Dendritic cell treated with granulocyte-macrophage colony-stimulating factor and Interleukin-4, amounts not matched to agents 40 ng/mL and 50 ng/mL, for 4 days (primary cell): Measurements from ENCODE around the gene ALOX15.
"Not testable (repeated sequence)": the region's sequence is repeated elsewhere in the genome, so short reads cannot be mapped to it uniquely, and the experiment has no call there.

Experiments
- H3K27ac Mint-ChIP-seq: one replicate; pipeline ENCODE4 v1.8.0; 2022; ENCODE audit warnings: mild to moderate bottlenecking, mixed read lengths
- H3K27me3 Mint-ChIP-seq: one replicate; pipeline ENCODE4 v1.8.0; 2022; ENCODE audit warnings: mild to moderate bottlenecking, mixed read lengths
- H3K36me3 Mint-ChIP-seq: one replicate; pipeline ENCODE4 v1.8.0; 2022; ENCODE audit warnings: low read depth, mixed read lengths
- H3K4me1 Mint-ChIP-seq: one replicate; pipeline ENCODE4 v1.8.0; 2022; ENCODE audit warnings: low read depth, mixed read lengths
- H3K4me3 Mint-ChIP-seq: one replicate; pipeline ENCODE4 v1.8.0; 2022; ENCODE audit warnings: mild to moderate bottlenecking, moderate library complexity, mixed read lengths
- H3K9me3 Mint-ChIP-seq: one replicate; pipeline ENCODE4 v1.8.0; 2022; ENCODE audit warnings: mixed read lengths
- intact Hi-C: fragments of 100-400 bp; cut with micrococcal nuclease; formaldehyde crosslinking; loops from one replicate; pipeline ENCODE4 v1.15.0; 2022

The ALOX15 gene, protein sequence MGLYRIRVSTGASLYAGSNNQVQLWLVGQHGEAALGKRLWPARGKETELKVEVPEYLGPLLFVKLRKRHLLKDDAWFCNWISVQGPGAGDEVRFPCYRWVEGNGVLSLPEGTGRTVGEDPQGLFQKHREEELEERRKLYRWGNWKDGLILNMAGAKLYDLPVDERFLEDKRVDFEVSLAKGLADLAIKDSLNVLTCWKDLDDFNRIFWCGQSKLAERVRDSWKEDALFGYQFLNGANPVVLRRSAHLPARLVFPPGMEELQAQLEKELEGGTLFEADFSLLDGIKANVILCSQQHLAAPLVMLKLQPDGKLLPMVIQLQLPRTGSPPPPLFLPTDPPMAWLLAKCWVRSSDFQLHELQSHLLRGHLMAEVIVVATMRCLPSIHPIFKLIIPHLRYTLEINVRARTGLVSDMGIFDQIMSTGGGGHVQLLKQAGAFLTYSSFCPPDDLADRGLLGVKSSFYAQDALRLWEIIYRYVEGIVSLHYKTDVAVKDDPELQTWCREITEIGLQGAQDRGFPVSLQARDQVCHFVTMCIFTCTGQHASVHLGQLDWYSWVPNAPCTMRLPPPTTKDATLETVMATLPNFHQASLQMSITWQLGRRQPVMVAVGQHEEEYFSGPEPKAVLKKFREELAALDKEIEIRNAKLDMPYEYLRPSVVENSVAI

DNA sequence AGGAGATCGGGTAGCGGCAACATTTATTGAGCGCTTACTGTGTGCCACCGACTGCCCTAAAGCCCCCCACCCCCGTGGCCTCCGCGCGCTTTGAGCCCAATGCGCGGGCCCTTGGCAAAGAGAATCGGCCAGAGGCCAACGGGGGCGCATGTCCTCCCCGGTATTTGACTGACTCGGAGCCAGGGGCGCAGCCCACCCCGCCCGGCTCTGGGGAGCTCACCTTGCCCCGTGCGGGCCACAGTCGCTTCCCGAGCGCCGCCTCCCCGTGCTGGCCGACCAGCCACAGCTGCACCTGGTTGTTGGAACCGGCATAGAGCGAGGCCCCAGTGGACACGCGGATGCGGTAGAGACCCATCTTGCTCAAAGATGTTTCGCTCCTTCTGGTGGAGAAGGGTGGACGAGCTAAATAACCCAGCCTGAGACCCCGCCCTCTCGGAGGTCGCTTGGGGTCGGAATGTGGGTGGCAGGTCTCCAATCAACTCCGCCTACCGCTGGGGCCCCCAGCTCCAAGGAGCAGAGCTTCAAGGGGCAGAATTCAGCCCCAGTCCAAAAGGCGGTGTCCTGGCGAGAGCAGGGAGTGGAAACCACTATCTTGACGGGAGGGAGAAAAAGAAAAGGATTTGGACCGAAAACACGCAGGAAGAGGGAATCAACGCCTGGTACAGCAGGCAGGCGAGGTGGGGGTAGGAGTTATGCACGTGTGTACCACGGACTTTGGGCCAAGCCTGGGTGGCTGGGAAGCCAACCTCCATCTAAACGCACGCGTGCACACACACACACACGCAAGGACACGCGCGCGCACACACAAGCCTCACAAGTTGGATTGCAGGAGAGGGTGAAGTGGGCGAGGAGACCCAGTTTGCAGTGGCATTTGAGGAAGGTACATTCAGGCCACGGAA, at the start of gene ALOX15:
Gene ALOX15, minus strand, starts transcription at position 382 of the 899 bp plus-strand sequence. Its CDS starts 27 bp downstream, at position 355.
- Mint-ChIP-seq H3K27ac (peak within 1 kb of the TSS; percentile 92), H3K9me3 (no peaks in the 10 kb centered on the region), H3K4me3 (peak within 1 kb of the TSS; percentile 87), H3K27me3 (no peaks in the 10 kb centered on the region), H3K36me3 (peaks cover 57% of the 10 kb centered on the region), H3K4me1 (peaks cover 75% of the 10 kb centered on the region)
- intact Hi-C loops, result no loop called here

DNA sequence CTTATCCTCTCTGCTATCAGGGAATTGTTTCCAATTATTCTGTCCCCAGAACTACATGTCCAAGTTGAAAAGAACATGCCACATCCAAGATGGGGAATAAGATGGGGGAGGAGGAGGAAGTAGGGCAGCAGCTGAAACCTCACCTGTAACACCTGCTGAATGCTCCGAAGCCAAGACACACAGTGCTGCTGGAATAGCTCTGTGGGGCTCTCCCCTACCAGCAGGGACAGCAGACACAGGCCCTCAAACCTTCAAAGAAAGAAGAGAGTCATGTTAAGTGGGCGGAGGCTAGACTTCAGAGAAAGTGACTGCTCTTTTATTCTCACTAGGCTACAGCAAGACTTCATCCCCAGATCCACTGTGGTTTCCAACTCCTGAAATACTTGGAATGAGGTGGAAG, 49.3 kb upstream of the ALOX15 start:
- Mint-ChIP-seq H3K9me3 (no peaks in the 10 kb centered on the region), H3K36me3 (peaks cover 63% of the 10 kb centered on the region), H3K27ac (peak overlapping the region; percentile 66), H3K27me3 (no peaks in the 10 kb centered on the region), H3K4me3 (peak overlapping the region; percentile 44), H3K4me1 (peaks cover 67% of the 10 kb centered on the region)
- intact Hi-C loops, result loop anchor here (1.0 kb wide), 1 partner anchor 10 kb away; no protein-coding TSS in a partner anchor

DNA sequence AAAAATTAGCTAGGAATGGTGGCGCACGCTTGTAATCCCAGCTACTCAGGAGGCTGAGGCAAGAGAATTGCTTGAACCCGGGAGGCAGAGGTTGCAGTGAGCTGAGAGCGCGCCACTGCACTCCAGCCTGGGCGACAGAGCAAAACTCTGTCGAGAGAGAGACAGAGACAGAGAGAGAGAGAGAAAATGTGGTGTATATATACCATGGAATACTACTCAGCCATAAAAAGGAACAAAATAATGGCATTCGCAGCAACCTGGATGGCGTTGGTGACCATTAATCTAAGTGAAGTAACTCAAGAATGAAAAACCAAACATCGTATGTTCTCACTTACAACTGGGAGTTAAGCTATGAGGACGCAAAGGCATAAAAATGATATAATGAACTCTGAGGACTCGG, 48.4 kb upstream of the ALOX15 start:
- H3K4me3 Mint-ChIP-seq, H3K27ac Mint-ChIP-seq, H3K9me3 Mint-ChIP-seq, H3K27me3 Mint-ChIP-seq, intact Hi-C loops: not testable (repeated sequence)
- Mint-ChIP-seq H3K4me1 (peaks cover 73% of the 10 kb centered on the region), H3K36me3 (peaks cover 71% of the 10 kb centered on the region)

DNA sequence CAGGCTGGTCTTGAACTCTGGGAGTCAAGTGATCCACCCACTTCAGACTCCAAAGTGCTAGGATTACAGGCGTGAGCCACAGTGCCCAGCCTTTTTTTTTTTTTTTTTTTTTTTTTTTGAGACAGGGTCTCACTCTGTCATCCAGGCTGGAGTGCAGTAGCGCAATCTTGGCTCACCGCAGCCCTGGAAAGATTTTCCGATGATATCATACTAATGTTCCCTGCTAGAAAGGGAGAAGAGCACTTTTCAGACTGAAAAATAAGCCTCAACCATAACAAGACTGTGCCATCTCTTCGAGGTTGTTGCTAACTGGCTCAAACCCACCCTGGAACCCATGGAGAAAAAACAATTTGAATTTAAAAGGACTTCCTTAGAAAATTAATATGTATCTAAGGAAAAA, 42.3 kb upstream of the ALOX15 start:
- H3K4me1 Mint-ChIP-seq, result peaks cover 81% of the 10 kb centered on the region
- peaks cover 92% of the 10 kb centered on the region for H3K36me3 Mint-ChIP-seq
- H3K27ac Mint-ChIP-seq, H3K9me3 Mint-ChIP-seq, H3K4me3 Mint-ChIP-seq, H3K27me3 Mint-ChIP-seq: not testable (repeated sequence)
- intact Hi-C loops, result loop anchor here (5.0 kb wide), 1 partner anchor 36 kb away; no protein-coding TSS in a partner anchor

DNA sequence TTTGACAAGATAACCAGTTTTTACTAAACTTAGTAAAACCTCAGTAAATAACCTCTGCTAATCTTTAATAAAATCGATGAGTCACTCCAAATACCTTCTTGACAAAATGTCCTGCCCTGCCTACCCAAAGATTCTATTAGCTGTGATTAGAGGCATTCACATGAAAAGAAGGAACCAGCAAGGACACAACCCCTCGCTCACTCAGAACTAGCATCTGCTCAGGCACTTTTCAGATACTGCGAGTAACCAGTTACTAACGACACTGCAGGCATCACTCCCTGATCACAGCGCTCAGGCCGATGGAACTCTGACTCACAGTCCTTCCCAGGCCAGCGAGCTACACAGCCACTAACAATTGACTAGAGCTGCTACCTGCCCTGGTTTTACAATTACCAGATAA, 38.2 kb upstream of the ALOX15 start:
- no peaks in the 10 kb centered on the region for H3K27me3 Mint-ChIP-seq
- no peaks in the 10 kb centered on the region for H3K9me3 Mint-ChIP-seq
- intact Hi-C loops, result loop anchor here (1.0 to 5.0 kb wide), 3 partner anchors 12 to 32 kb away; no protein-coding TSS in a partner anchor
- H3K36me3 Mint-ChIP-seq, result peaks cover 88% of the 10 kb centered on the region
- H3K4me3 Mint-ChIP-seq, result peak overlapping the region; percentile 59
- H3K27ac Mint-ChIP-seq, result peak overlapping the region; percentile 91
- peaks cover 90% of the 10 kb centered on the region for H3K4me1 Mint-ChIP-seq

DNA sequence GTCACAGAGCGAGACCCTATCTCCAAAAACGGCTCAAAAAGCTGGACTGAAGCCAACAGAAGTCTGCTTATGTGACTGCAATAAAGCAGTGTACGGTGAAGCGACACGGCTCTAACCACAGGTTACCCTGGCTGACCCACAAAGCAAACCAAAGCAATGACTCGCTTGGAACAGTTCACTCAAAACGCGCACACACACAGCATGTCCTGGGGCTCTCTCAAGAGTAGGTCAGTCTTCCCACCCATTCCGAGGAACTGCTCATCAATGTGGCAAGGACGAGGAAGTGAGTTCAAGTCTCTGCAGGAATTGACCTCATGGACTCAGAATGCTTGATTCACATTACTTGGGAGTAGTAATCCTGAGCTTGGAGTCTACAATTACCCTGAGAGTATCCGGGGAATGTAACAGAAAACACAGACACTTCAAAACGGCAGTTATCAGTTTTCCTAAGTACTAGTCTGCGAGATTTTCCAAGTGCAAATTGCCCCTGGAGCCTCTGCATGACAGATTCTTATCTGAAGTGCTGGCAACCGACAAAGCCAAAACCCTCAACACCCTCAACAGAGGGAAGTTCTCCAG, 37.1 kb upstream of the ALOX15 start:
- intact Hi-C loops, result loop anchor here (1.0 kb wide), 1 partner anchor 19 kb away; no protein-coding TSS in a partner anchor
- H3K9me3 Mint-ChIP-seq, result no peaks in the 10 kb centered on the region
- peak overlapping the region; percentile 91 for H3K27ac Mint-ChIP-seq
- H3K4me1 Mint-ChIP-seq, result peaks cover 92% of the 10 kb centered on the region
- H3K36me3 Mint-ChIP-seq, result peaks cover 88% of the 10 kb centered on the region
- peak overlapping the region; percentile 59 for H3K4me3 Mint-ChIP-seq
- H3K27me3 Mint-ChIP-seq, result no peaks in the 10 kb centered on the region

DNA sequence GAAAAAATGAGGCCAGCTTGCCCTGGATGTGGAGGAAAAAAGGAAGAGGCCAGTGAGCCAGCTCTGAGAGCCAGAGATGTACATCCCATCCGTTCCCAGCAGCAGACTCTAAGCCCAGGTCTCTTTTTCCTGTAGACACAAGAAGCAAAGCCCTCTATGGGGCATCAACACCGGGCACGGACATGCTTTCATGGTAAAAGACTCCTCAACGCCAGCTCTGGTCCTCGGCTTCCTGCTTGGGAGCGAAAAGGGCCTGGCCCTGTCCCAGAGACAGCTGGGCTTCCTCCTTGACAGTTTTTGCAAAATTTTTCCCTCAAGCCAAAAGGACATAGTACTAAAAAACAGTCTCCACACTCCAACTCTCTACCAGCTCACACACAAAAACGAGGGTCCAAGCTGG, 35.3 kb upstream of the ALOX15 start:
- Mint-ChIP-seq H3K4me3 (no peak overlapping the region), H3K4me1 (peaks cover 95% of the 10 kb centered on the region), H3K27me3 (no peaks in the 10 kb centered on the region), H3K27ac (peak overlapping the region; percentile 91), H3K36me3 (peaks cover 91% of the 10 kb centered on the region), H3K9me3 (no peaks in the 10 kb centered on the region)
- intact Hi-C loops, result no loop called here

DNA sequence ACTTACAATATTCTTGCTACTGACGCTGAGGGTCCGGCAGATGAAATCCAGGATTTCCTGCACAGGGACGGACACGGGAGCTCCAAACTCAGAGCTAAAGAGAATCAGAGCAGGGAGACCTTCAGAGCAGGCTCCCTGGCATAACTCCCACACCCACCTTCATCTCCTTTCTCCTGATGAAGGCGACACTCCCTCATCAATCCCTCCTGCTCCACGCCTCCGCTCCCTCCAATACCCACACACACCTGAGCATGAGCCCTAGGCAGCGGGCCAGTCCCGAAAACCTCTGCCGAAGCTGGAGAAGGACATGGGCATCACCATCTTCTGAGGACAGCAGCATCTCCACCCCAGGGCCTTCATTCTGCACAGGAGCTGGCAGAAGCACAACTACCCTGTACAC, 34.3 kb upstream of the ALOX15 start:
- Mint-ChIP-seq H3K4me1 (peaks cover 96% of the 10 kb centered on the region), H3K27ac (peak overlapping the region; percentile 91), H3K4me3 (no peak overlapping the region), H3K27me3 (no peaks in the 10 kb centered on the region), H3K9me3 (no peaks in the 10 kb centered on the region), H3K36me3 (peaks cover 91% of the 10 kb centered on the region)
- intact Hi-C loops, result no loop called here

DNA sequence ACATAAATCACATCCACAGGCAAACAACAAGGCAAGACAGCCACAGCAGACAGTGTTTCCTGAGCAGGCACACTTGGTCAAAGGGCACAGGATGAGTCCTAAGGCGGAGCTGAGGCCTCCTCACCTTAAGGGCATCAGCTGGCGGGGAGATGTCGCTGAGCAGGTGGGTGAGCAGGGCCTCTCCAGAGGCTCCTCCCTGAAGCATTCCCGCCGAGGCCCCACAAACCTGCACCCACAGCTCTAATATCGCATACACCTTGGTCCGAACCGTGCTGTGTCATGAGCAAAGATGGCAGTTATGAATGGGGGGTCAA, 33.2 kb upstream of the ALOX15 start:
- H3K4me3 Mint-ChIP-seq, result no peak overlapping the region

DNA sequence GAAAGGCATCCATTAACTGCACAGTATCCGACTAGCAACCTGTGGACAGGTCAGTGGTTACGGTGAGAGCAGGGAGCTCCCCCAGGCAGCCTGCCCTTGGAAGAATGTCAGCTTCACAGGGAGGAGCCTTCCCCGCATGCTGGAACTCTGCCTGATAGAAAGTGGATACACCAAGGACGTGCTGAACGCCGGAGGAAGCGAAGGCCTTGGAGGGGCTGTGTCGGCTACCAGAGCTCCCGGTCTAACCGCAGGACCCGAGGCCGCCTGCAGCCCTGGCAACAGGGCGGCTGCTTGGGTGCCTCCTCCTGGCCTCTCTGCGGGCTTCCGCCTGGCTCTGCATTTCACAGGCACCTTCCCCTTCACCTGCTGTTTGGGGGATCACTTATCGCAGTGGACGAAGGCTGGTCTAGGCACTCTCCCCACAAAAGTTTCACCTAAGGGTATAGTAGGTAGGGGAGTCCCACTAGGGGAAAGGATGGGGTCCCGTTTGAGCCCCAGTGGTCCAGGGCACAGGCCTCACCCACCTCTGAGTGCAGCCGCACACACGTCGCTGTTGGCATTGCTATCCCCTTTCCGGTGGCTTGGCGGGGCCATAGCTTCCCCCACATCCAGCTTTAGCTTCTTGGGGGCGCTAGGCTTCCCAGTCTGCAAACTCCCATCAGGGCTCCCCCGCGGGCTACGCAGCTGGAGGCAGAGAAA, 32.7 kb upstream of the ALOX15 start:
- Mint-ChIP-seq H3K27ac (peak overlapping the region; percentile 18), H3K4me1 (peaks cover 80% of the 10 kb centered on the region), H3K36me3 (peaks cover 86% of the 10 kb centered on the region), H3K4me3 (no peak overlapping the region), H3K9me3 (no peaks in the 10 kb centered on the region), H3K27me3 (no peaks in the 10 kb centered on the region)
- intact Hi-C loops, result no loop called here

More for the DNA sequence above, 33.2 kb upstream of the ALOX15 start:
- H3K9me3 Mint-ChIP-seq, result no peaks in the 10 kb centered on the region
- H3K4me1 Mint-ChIP-seq, result peaks cover 85% of the 10 kb centered on the region
- intact Hi-C loops, result no loop called here
- H3K27me3 Mint-ChIP-seq, result no peaks in the 10 kb centered on the region
- H3K36me3 Mint-ChIP-seq, result peaks cover 89% of the 10 kb centered on the region
- H3K27ac Mint-ChIP-seq, result no peak overlapping the region

DNA sequence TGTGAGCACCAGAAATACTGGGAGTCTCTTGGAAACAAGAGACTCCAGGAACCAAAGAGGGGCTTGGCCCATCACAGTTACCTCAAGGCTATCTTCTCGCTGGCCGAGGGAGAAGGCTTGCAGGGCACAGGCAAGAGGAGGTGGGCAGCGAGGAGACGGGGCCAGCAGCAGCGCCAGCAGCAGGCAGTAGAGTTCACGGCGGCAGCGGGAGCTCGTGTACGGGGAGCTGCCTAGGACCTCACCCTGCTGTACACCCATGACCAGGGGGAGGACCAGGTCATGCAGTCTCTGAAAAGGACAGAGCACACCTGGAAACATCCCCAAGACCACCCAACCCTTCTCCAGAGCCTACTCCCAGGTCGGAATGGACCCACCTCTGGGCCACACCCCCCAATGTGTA, 31.7 kb upstream of the ALOX15 start:
- Mint-ChIP-seq H3K9me3 (no peaks in the 10 kb centered on the region), H3K4me1 (peaks cover 70% of the 10 kb centered on the region), H3K27me3 (no peaks in the 10 kb centered on the region), H3K27ac (peak overlapping the region; percentile 61), H3K36me3 (peaks cover 83% of the 10 kb centered on the region), H3K4me3 (no peak overlapping the region)
- intact Hi-C loops, result no loop called here

DNA sequence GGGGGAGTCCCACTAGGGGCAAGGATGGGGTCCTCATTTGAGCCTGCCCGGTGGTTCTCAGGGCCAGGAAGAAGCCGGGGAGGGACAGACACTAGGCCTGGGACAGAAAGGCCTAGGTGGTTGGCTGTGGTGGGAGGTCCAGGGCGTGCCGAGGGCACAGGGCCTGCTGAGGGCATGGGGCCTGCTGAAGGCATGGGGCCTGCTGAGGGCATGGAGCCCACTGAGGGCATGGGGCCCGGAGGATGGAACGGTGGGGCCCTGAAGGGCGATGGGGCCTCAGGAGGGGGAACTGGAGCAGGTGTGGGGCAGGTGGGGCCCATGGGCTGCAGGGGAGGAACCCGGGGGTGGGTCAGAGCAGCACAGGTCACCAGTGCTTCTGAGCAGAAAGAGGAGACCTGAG, 31.3 kb upstream of the ALOX15 start:
- intact Hi-C loops, result no loop called here
- no peak overlapping the region for H3K4me3 Mint-ChIP-seq
- no peaks in the 10 kb centered on the region for H3K9me3 Mint-ChIP-seq
- H3K27me3 Mint-ChIP-seq, result no peaks in the 10 kb centered on the region
- H3K36me3 Mint-ChIP-seq, result peaks cover 79% of the 10 kb centered on the region
- peak overlapping the region; percentile 61 for H3K27ac Mint-ChIP-seq
- H3K4me1 Mint-ChIP-seq, result peaks cover 69% of the 10 kb centered on the region

DNA sequence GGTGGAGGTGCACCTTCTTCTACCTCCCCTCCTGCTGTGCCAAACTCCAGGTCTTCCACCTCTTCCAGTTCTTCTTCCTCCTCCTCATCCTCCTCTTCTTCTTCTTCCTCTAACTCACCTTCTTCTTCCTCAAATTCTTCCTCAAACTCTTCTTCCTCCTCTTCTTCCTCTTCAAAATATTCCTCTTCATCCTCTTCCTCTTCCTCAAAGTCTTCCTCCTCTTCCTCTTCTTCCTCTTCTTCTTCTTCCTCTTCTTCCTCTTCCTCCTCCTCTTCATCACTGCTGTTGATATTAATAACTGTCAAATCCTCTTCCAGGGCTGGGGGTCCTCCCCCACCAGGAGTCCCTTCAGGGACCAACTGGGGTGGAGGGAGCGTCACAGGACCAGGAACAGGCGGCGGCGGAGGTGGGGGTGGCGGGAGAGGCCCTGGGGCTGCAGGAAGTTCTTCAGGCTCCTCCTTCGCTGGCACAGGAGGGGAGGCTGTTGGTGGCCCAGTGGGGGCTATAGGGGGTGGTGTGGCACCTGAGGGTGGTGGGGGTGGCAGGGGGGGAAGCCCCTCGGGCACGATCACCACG, 30.7 kb upstream of the ALOX15 start:
- no peaks in the 10 kb centered on the region for H3K27me3 Mint-ChIP-seq
- peaks cover 69% of the 10 kb centered on the region for H3K4me1 Mint-ChIP-seq
- H3K4me3 Mint-ChIP-seq, result no peak overlapping the region
- peaks cover 73% of the 10 kb centered on the region for H3K36me3 Mint-ChIP-seq
- peak overlapping the region; percentile 61 for H3K27ac Mint-ChIP-seq
- intact Hi-C loops, result no loop called here
- no peaks in the 10 kb centered on the region for H3K9me3 Mint-ChIP-seq
